Measurements from ENCODE around the gene KDM7A. TPM values are rescaled to one million over a fixed set of nuclear protein-coding genes. Genes with fewer than 3 reads are reported as not detected.

The KDM7A gene
- polyA plus RNA-seq, 1 donor from 2014 or later = 8.2 TPM

GRCh38 chr7:140215281-140215680 is 38.5 kb upstream of the KDM7A start:
- no peaks in the 10 kb centered on the region for H3K36me3 ChIP-seq (ENCODE audit: insufficient read depth, low read length)
- H3F3A ChIP-seq (ENCODE audit: insufficient read depth, low read length, poor library complexity, severe bottlenecking) = no peaks in the 10 kb centered on the region
- H3K27ac ChIP-seq (ENCODE audit: low read length) = no peak overlapping the region
- TF ChIP-seq POLR2AphosphoS5 (IDR thresholded peaks at IDR 0.05) (no peak), CTCF (IDR thresholded peaks at IDR 0.05; ENCODE audit: poor library complexity, severe bottlenecking) (no peak), EZH2 (IDR thresholded peaks at IDR 0.05; ENCODE audit: borderline replicate concordance, insufficient read depth, low read length, poor library complexity, severe bottlenecking) (no peak), TAF1 (IDR thresholded peaks at IDR 0.05; ENCODE audit: low read depth) (no peak), EP300 (conservative IDR thresholded peaks at IDR 0.05; ENCODE audit: poor library complexity, severe bottlenecking) (no peak), MXI1 (conservative IDR thresholded peaks at IDR 0.05; ENCODE audit: poor library complexity, severe bottlenecking) (no peak), SMC3 (conservative IDR thresholded peaks at IDR 0.05; ENCODE audit: poor library complexity) (no peak), RAD21 (conservative IDR thresholded peaks at IDR 0.05) (no peak), REST (IDR thresholded peaks at IDR 0.05; ENCODE audit: borderline replicate concordance) (no peak)
- H4K20me1 ChIP-seq (ENCODE audit: insufficient read depth) = no peaks in the 10 kb centered on the region
- no peaks in the 10 kb centered on the region for H3K27me3 ChIP-seq (ENCODE audit: insufficient read depth, low read depth, low read length)
- no peaks in the 10 kb centered on the region for H3K9me2 ChIP-seq (ENCODE audit: insufficient read depth, low read length)
- no peaks in the 10 kb centered on the region for H3K9me3 ChIP-seq (ENCODE audit: low read length)
- no peak overlapping the region for H3K9ac ChIP-seq (ENCODE audit: low read length)
- H3K79me2 ChIP-seq (replicated peaks; ENCODE audit: insufficient read depth, low read length) = no peaks in the 10 kb centered on the region
- no peak overlapping the region for H3K4me2 ChIP-seq (ENCODE audit: low read length)
- no peak overlapping the region for H3K4me3 ChIP-seq (ENCODE audit: low read length)
- no peak overlapping the region for H2AFZ ChIP-seq (ENCODE audit: low read depth, low read length)

GRCh38 chr7:140214075-140214684 is 37.4 kb upstream of the KDM7A start:
- Histone ChIP-seq H3K79me2 (replicated peaks; ENCODE audit: insufficient read depth, low read length) (no peaks in the 10 kb centered on the region), H3K27ac (ENCODE audit: low read length) (no peak overlapping the region)
- no peak for TF ChIP-seq SMC3 (conservative IDR thresholded peaks at IDR 0.05; ENCODE audit: poor library complexity)
- no peak for TF ChIP-seq RAD21 (conservative IDR thresholded peaks at IDR 0.05)
- no peak for TF ChIP-seq POLR2AphosphoS5 (IDR thresholded peaks at IDR 0.05)
- TF ChIP-seq EZH2 (IDR thresholded peaks at IDR 0.05; ENCODE audit: borderline replicate concordance, insufficient read depth, low read length, poor library complexity, severe bottlenecking) = no peak
- TF ChIP-seq REST (IDR thresholded peaks at IDR 0.05; ENCODE audit: borderline replicate concordance) = no peak
- TF ChIP-seq TAF1 (IDR thresholded peaks at IDR 0.05; ENCODE audit: low read depth) = no peak
- no peak for TF ChIP-seq MXI1 (conservative IDR thresholded peaks at IDR 0.05; ENCODE audit: poor library complexity, severe bottlenecking)
- no peak for TF ChIP-seq EP300 (conservative IDR thresholded peaks at IDR 0.05; ENCODE audit: poor library complexity, severe bottlenecking)
- no peak for TF ChIP-seq CTCF (IDR thresholded peaks at IDR 0.05; ENCODE audit: poor library complexity, severe bottlenecking)

More at GRCh38 chr7:140214075-140214684, 37.4 kb upstream of the KDM7A start:
- H3K9me3 ChIP-seq (ENCODE audit: low read length) = no peaks in the 10 kb centered on the region
- no peak overlapping the region for H3K4me3 ChIP-seq (ENCODE audit: low read length)
- H3K36me3 ChIP-seq (ENCODE audit: insufficient read depth, low read length) = no peaks in the 10 kb centered on the region
- no peak overlapping the region for H2AFZ ChIP-seq (ENCODE audit: low read depth, low read length)
- no peaks in the 10 kb centered on the region for H3F3A ChIP-seq (ENCODE audit: insufficient read depth, low read length, poor library complexity, severe bottlenecking)
- H3K27me3 ChIP-seq (ENCODE audit: insufficient read depth, low read depth, low read length) = no peaks in the 10 kb centered on the region
- no peaks in the 10 kb centered on the region for H3K9me2 ChIP-seq (ENCODE audit: insufficient read depth, low read length)
- no peak overlapping the region for H3K9ac ChIP-seq (ENCODE audit: low read length)
- H4K20me1 ChIP-seq (ENCODE audit: insufficient read depth) = no peaks in the 10 kb centered on the region
- no peak overlapping the region for H3K4me2 ChIP-seq (ENCODE audit: low read length)

Measured in neural cell (in vitro differentiated cells).